ENCODE measurements around the gene SEMA4F.

GRCh38 chr2:74675090-74675489 lies 21.0 kb downstream of the SEMA4F start:
- TF ChIP-seq POLR2A (IDR thresholded peaks at IDR 0.05) (no peak), POLR2AphosphoS5 (IDR thresholded peaks at IDR 0.05) (no peak), EP300 (IDR thresholded peaks at IDR 0.05) (no peak)
- TF ChIP-seq, protein P1, sequence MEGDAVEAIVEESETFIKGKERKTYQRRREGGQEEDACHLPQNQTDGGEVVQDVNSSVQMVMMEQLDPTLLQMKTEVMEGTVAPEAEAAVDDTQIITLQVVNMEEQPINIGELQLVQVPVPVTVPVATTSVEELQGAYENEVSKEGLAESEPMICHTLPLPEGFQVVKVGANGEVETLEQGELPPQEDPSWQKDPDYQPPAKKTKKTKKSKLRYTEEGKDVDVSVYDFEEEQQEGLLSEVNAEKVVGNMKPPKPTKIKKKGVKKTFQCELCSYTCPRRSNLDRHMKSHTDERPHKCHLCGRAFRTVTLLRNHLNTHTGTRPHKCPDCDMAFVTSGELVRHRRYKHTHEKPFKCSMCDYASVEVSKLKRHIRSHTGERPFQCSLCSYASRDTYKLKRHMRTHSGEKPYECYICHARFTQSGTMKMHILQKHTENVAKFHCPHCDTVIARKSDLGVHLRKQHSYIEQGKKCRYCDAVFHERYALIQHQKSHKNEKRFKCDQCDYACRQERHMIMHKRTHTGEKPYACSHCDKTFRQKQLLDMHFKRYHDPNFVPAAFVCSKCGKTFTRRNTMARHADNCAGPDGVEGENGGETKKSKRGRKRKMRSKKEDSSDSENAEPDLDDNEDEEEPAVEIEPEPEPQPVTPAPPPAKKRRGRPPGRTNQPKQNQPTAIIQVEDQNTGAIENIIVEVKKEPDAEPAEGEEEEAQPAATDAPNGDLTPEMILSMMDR (IDR thresholded peaks at IDR 0.05): no peak
